Measurements from ENCODE around the gene GNAI2.
A peak's percentile ranks its signal among the peaks of the same experiment; 100 is the strongest.

GNAI2 gene

DNA sequence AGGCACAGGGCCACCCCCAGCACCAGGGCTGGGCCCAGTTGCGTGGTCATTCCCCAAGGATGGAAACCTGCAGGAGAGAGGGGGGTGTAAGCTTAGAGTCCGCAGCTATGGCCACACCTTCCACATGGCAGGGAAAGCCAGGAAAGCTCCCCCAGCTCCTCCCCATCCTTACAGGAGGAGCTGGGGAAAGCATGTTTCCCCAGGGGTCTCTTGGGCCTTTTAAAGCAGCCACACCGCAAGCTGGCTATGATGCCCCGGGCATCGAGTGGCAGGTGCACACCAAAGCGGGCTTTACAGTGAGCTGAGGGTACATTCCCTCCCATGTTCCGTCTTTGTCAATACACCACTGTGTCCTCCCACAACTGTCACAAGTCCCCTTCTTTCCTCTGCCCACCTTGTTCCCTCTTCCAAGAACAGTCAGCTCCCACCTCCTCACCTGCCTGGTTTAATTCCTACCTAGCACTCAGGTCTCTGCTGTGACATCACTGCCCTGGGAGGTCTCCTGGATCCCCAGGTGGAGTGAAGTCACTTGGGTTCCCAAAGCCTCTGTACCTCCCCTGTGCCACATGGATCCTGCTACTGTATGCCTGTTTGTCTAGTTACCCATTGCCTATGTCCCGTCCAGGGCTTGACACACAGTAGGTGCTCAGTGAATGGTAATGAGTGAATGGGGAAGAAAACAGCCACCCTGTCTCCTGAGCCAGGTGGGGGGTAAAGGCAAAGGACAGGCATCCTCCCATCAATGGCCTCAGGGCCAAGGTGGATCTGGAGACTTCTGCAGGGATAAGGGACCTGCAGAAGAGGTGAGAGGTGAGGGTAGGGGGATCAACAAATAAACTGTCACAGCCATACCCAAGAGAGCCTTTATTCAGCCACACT is 59.8 kb downstream of the GNAI2 start:
- TF ChIP-seq, protein P1, sequence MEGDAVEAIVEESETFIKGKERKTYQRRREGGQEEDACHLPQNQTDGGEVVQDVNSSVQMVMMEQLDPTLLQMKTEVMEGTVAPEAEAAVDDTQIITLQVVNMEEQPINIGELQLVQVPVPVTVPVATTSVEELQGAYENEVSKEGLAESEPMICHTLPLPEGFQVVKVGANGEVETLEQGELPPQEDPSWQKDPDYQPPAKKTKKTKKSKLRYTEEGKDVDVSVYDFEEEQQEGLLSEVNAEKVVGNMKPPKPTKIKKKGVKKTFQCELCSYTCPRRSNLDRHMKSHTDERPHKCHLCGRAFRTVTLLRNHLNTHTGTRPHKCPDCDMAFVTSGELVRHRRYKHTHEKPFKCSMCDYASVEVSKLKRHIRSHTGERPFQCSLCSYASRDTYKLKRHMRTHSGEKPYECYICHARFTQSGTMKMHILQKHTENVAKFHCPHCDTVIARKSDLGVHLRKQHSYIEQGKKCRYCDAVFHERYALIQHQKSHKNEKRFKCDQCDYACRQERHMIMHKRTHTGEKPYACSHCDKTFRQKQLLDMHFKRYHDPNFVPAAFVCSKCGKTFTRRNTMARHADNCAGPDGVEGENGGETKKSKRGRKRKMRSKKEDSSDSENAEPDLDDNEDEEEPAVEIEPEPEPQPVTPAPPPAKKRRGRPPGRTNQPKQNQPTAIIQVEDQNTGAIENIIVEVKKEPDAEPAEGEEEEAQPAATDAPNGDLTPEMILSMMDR (IDR thresholded peaks at IDR 0.05) = no peak

DNA sequence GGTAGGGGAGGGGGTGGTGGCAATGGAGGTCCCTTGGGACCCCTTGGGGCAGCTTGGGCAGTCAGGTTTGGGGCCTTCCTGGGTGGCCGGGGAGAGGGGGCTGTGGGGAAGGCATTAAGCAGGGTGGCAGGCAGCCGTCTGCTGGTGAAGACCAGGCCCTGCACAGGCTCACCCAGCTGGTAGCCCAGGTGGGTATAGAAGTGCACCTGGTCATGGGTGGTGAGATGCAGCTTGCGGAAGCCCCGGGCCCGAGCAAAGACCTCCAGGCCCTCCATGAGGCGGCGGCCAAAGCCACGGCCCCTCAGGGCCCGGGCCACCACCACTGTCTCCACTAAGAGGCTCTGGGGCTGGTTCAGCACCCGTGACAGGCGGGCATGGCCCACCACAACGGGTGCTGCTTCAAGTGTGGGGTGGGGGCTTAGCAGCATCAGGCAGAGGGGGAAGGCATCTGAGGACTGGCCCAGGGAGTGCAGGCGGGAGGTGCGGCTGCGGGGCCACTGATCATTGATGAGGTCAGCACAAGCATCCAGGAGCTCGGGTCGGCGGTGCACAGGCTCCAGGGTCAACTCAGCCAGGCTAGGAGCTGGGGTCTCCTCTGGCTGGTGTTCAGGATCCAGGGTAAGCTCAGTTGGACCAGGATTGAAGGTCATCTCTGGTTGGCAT is 60.8 kb downstream of the GNAI2 start:
- TF ChIP-seq, protein P1 (IDR thresholded peaks at IDR 0.05) = no peak

DNA sequence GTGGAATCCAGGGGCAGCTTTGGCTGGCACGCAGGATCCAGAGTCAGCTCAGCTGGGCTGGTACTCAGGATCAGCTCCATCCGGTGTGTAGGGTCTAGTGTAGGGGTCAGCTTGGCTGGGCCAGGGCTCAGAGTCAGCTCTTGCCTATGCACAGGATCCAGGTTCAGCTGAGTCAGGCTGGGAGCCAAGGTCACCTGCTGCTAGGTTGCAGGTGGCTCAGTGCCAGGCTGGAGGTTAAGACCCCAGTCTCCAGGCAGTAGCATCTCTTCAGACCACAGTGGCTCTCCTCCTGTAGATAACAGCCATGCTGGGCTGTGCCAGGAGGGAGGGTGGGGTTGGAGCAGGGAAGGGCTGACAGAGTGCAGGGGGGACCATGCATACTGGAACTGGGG is 61.4 kb downstream of the GNAI2 start:
- TF ChIP-seq, protein P1 (IDR thresholded peaks at IDR 0.05) = no peak

DNA sequence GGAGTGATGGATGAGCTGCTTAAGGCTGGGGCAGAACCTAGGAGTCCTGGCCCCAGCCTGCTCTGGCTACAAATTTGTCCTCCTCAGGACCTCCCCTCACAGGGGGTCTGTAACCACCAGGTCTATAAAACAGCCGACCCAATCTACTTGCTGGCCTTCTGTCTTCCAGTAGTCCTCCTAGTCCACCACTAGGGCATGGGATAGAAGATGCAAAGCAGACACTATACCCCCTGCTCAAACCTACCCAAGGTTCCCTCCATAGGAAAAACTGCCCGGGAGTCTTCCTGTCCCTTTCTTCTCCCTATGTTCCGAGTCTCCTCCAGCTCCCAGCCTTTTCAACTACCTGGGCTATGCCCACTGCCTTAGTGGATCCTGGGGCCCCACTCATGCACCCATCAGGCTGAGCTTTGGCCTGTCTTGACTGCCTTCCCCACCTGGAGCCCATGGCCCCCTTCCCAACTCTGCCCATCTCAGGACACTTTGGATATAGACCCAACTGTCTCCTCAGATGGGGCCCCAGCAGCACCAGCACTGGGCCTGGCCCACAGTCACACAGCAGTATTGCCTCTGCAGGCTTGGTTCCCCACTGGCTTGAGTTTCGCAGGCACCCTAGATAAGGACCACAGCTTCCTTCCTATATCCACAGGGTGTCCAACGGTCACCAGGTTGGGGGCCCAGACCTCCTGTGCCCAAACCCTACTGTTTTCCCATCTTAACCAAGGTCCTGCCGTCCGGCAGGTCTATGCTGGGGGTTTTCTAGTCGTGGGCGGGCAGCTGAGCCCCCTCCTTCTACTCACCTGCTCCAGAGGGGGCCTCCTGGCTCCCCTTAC is 62.1 kb downstream of the GNAI2 start:
- TF ChIP-seq, protein P1 (IDR thresholded peaks at IDR 0.05) = no peak

DNA sequence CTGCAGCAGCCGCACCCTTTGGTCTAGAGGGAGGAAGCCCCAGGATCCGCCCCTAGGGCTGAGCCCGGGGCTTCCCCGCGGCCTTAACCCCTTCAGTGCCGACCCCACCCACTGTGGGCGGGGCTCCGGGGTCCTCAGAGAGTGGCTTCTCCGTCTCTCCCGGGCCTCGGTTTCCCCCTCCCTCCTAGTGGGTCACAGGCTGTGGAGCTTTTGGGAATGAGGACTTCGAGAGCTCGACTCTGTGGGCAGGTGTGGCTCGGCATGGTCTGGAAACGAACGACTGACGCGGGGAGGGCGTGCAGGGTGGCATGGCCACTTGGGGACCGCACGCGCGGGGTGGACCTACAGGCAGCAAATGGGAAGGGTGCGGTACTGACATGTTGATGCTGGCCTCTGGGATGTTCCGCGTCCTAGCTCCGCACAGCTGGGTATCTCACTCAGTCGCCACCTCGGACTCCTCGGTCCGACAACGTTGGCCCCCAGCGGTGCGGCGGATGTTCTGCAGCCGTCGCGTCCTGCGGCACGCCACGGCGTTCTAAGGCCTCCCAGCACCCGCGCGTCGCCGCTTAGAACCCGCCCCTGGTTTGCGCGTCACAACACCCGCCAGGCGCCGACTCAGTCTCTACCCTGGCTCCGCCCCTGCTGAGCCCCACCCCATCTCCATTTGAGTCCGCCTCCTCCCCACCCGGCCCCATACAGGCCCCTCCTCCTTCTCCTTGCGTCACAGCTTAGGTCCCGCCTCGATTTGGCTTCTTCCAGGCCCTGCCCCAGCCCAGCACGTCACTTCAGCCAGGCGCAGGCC is 63.0 kb downstream of the GNAI2 start, which contains the start of the genes HYAL3 and NAA80:
HYAL3 (minus strand) TSS at position 570 of the 802 bp plus-strand sequence. CDS start 3,803 bp downstream, outside the sequence.
NAA80 (minus strand) TSS at position 570 of the 802 bp plus-strand sequence. CDS start 1,942 bp downstream, outside the sequence.
- TF ChIP-seq, protein P1 (IDR thresholded peaks at IDR 0.05) = peak; percentile 40; the same call in 1 of the 2 replicates

DNA sequence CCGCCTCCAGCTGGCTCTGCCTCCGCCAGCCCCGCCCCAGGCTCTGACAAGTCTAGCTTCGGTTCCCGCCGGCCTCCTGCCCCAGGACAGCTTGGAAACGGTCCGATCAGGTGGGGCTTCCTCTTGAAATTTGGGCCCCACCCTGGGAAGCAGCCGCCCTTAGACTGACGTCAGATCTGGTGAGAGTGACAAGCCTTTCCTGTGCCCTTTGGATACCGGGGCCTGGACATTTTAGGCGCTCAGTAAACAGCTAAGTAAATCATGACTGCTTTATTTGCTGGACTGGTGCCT is 63.6 kb downstream of the GNAI2 start:
- TF ChIP-seq, protein P1 (IDR thresholded peaks at IDR 0.05) = no peak

Measured in LNCAP (cell line).